Epidermal melanocyte (primary cell): Measurements from ENCODE around the gene ITIH2.

Source experiments
- DNase-seq: peaks from one replicate; pipeline ENCODE4 v3.0.0; 2011; ENCODE audit warnings: low spot score; ENCODE audit not compliant: insufficient read length

Gene ITIH2

GRCh38 chr10:7795605-7796004, 92.5 kb downstream of the ITIH2 start:
- DNase-seq, result no peak

DNA sequence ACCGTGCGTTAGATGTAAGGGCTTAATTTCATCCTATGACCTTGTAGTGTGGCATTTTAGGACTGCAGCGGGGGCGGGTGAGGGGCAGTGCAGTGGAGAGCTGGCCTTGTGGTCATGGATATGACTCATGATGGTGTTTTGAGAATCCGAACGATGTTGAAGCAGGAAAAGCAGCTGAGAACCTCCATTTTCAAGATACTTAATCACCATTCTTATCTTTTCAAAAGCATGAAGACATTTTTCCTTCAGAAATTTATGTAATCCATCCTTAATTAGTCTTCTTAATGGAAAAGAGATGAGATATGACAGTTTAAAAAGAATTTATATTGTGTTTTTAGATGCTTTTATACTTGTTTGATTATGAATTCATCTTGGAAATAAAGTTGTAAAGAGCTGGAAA, 94.5 kb downstream of the ITIH2 start:
- no peak for DNase-seq
